H9 (cell line): Measurements from ENCODE around the gene CREG2. TPM values are rescaled to one million over a fixed set of nuclear protein-coding genes. Genes with fewer than 3 reads are reported as not detected.

Experiments
- DNase-seq: peaks from one replicate; pipeline ENCODE4 v3.0.0-alpha.2; 2017
- H2AFZ ChIP-seq: one replicate; pipeline ENCODE4 v1.6.1; 2013; ENCODE audit warnings: mild to moderate bottlenecking, low read length, control low read depth, moderate library complexity
- H2AK5ac ChIP-seq: 2 replicates; pipeline ENCODE4 v1.6.1; 2013; ENCODE audit warnings: low read length, control low read depth, mixed read lengths; ENCODE audit not compliant: insufficient read length
- H2BK120ac ChIP-seq: one replicate; pipeline ENCODE4 v1.6.1; 2013; ENCODE audit warnings: low read depth, mild to moderate bottlenecking, low read length, control low read depth, inconsistent platforms; ENCODE audit not compliant: poor library complexity, severe bottlenecking
- H2BK12ac ChIP-seq: 2 replicates; pipeline ENCODE4 v1.6.1; 2013; ENCODE audit warnings: low read length, control low read depth, mixed read lengths, low read depth; ENCODE audit not compliant: insufficient read length
- H2BK15ac ChIP-seq: 2 replicates; pipeline ENCODE4 v1.6.1; 2013; ENCODE audit warnings: low read depth, low read length, control low read depth
- H2BK20ac ChIP-seq: one replicate; pipeline ENCODE4 v1.6.1; 2013; ENCODE audit warnings: low read depth, mild to moderate bottlenecking, low read length, control low read depth, inconsistent platforms; ENCODE audit not compliant: poor library complexity, severe bottlenecking
- H2BK5ac ChIP-seq: 2 replicates; pipeline ENCODE4 v1.6.1; 2013; ENCODE audit warnings: low read length, control low read depth, mixed read lengths; ENCODE audit not compliant: insufficient read length
- H3K14ac ChIP-seq: 2 replicates; pipeline ENCODE4 v1.6.1; 2013; ENCODE audit warnings: low read length, control low read depth; ENCODE audit not compliant: insufficient read depth
- H3K18ac ChIP-seq: 2 replicates; pipeline ENCODE4 v1.6.1; 2013; ENCODE audit warnings: low read depth, mild to moderate bottlenecking, mixed read lengths, low read length, control low read depth; ENCODE audit not compliant: insufficient read length
- H3K23ac ChIP-seq: 2 replicates; pipeline ENCODE4 v1.6.1; 2013; ENCODE audit warnings: low read length, control low read depth, mixed read lengths, low read depth; ENCODE audit not compliant: insufficient read length
- H3K23me2 ChIP-seq: 2 replicates; pipeline ENCODE4 v1.6.1; 2013; ENCODE audit warnings: low read depth, mild to moderate bottlenecking, mixed read lengths, low read length, control low read depth; ENCODE audit not compliant: insufficient read length, poor library complexity, severe bottlenecking
- H3K27ac ChIP-seq: 2 replicates; pipeline ENCODE4 v1.5.1; 2013; ENCODE audit warnings: low read length, control low read depth, mixed read lengths, low read depth; ENCODE audit not compliant: insufficient read length
- H3K27me3 ChIP-seq: 2 replicates; pipeline ENCODE4 v1.6.1; 2013; ENCODE audit warnings: low read length, control low read depth, inconsistent platforms; ENCODE audit not compliant: insufficient read depth
- H3K4ac ChIP-seq: 2 replicates; pipeline ENCODE4 v1.6.1; 2013; ENCODE audit warnings: low read depth, mild to moderate bottlenecking, control low read depth, inconsistent platforms, low read length, moderate library complexity
- H3K4me1 ChIP-seq: 2 replicates; pipeline ENCODE4 v1.6.1; 2013; ENCODE audit warnings: low read length, control low read depth, inconsistent platforms; ENCODE audit not compliant: insufficient read depth
- H3K4me2 ChIP-seq: 2 replicates; pipeline ENCODE4 v1.6.1; 2013; ENCODE audit warnings: low read length, control low read depth, mixed read lengths; ENCODE audit not compliant: insufficient read length, insufficient read depth
- H3K56ac ChIP-seq: 2 replicates; pipeline ENCODE4 v1.6.1; 2013; ENCODE audit warnings: low read depth, mild to moderate bottlenecking, mixed read lengths, low read length, control low read depth; ENCODE audit not compliant: insufficient read length
- H3K79me1 ChIP-seq: 2 replicates; pipeline ENCODE4 v1.6.1; 2013; ENCODE audit warnings: low read depth, mild to moderate bottlenecking, moderate library complexity, low read length, control low read depth, inconsistent platforms; ENCODE audit not compliant: insufficient read depth, poor library complexity, severe bottlenecking
- H3K79me2 ChIP-seq: 2 replicates; pipeline ENCODE4 v1.6.1; 2013; ENCODE audit warnings: low read length, control low read depth, inconsistent platforms; ENCODE audit not compliant: insufficient read depth
- H3K9ac ChIP-seq: 2 replicates; pipeline ENCODE4 v1.6.1; 2013; ENCODE audit warnings: low read length, control low read depth, mixed read lengths; ENCODE audit not compliant: insufficient read length; ENCODE audit errors: extremely low read depth
- H3K9me3 ChIP-seq: one replicate; pipeline ENCODE4 v1.6.1; 2013; ENCODE audit warnings: low read depth, low read length, inconsistent platforms; ENCODE audit not compliant: control insufficient read depth
- H3T11ph ChIP-seq: one replicate; pipeline ENCODE4 v1.6.1; 2013; ENCODE audit warnings: mild to moderate bottlenecking, low read length, control low read depth, inconsistent platforms
- H4K20me1 ChIP-seq: one replicate; pipeline ENCODE4 v1.6.1; 2013; ENCODE audit not compliant: control insufficient read depth, insufficient read length, insufficient read depth
- H4K5ac ChIP-seq: 2 replicates; pipeline ENCODE4 v1.6.1; 2013; ENCODE audit warnings: low read depth, mild to moderate bottlenecking, mixed read lengths, low read length, control low read depth; ENCODE audit not compliant: insufficient read length
- H4K8ac ChIP-seq: replicated peaks from 2 replicates; pipeline ENCODE4 v1.6.1; 2013; ENCODE audit warnings: low read length, control low read depth, mixed read lengths, low read depth; ENCODE audit not compliant: insufficient read length
- H4K91ac ChIP-seq: 2 replicates; pipeline ENCODE4 v1.6.1; 2013; ENCODE audit warnings: low read depth, mild to moderate bottlenecking, moderate library complexity, mixed read lengths, low read length, control low read depth; ENCODE audit not compliant: insufficient read length
- H3K27ac Mint-ChIP-seq, 3 experiments: 2 replicates in 2 of 3; 3 replicates in 1 of 3; pipeline ENCODE4 v1.8.0; 2020 to 2021; ENCODE audit warnings: mixed read lengths in 3 of 3, mild to moderate bottlenecking in 1 of 3, moderate library complexity in 1 of 3
- H3K27me3 Mint-ChIP-seq: 2 replicates; pipeline ENCODE4 v1.8.0; 2021; ENCODE audit warnings: low read depth, mild to moderate bottlenecking, moderate library complexity, mixed read lengths
- H3K36me3 Mint-ChIP-seq, 3 experiments: 2 replicates in 2 of 3; 3 replicates in 1 of 3; pipeline ENCODE4 v1.8.0; 2020 to 2021; ENCODE audit warnings: low read depth in 3 of 3, mixed read lengths in 3 of 3; ENCODE audit not compliant: insufficient read depth in 1 of 3
- H3K4me1 Mint-ChIP-seq, 2 experiments: 2 replicates each; pipeline ENCODE4 v1.8.0; 2020; ENCODE audit warnings: mixed read lengths in 2 of 2
- H3K4me3 Mint-ChIP-seq, 2 experiments: 2 replicates in 1 of 2; 3 replicates in 1 of 2; pipeline ENCODE4 v1.8.0; 2020 to 2021; ENCODE audit warnings: mild to moderate bottlenecking in 2 of 2, mixed read lengths in 2 of 2, moderate library complexity in 1 of 2
- H3K9me3 Mint-ChIP-seq, 2 experiments: 2 replicates in 1 of 2; 3 replicates in 1 of 2; pipeline ENCODE4 v1.8.0; 2020; ENCODE audit warnings: mild to moderate bottlenecking in 2 of 2, mixed read lengths in 2 of 2, moderate library complexity in 1 of 2
- WGBS: extraction: QIAGEN DNeasy Blood & Tissue Kit; methylation state at CpG from one replicate; pipeline ENCODE4 v1.1.7; 2013; ENCODE audit warnings: missing lambda C conversion rate, low lambda C conversion rate, mixed read lengths; ENCODE audit not compliant: insufficient read length; ENCODE audit errors: extremely low coverage; 5-methylcytosine and 5-hydroxymethylcytosine counted together
- total RNA-seq: library from RNA; stranded (reverse); gene quantifications from 2 replicates; pipeline ENCODE4 v1.2.1, GENCODE V29; 2021
- TF ChIP-seq, protein P1 (sequence below): fragments of 200-600 bp; sonication (generic); conservative IDR thresholded peaks from 3 replicates; pipeline ENCODE4 v1.8.0; 2021; ENCODE audit warnings: antibody characterized with exemption, mild to moderate bottlenecking

The CREG2 gene
- total RNA-seq, 1 experiment from 2014 or later, result 0.77 TPM

- H3K27me3 ChIP-seq, result no peaks in the 10 kb centered on the region
- H3K9ac ChIP-seq, result no peak overlapping the region
- H3K4me1 ChIP-seq, result peaks cover 3% of the 10 kb centered on the region; the same call in 1 of the 2 replicates
- H3K4me2 ChIP-seq, result no peak overlapping the region
- H3K56ac ChIP-seq, result no peak overlapping the region
- no peak overlapping the region for H3K4me3 Mint-ChIP-seq
- no peak overlapping the region for H3K4ac ChIP-seq
- no peak overlapping the region for H3T11ph ChIP-seq
- no peak overlapping the region for H2BK15ac ChIP-seq
- no peak overlapping the region for H2BK20ac ChIP-seq
- H3K9me3 Mint-ChIP-seq, result no peaks in the 10 kb centered on the region
- TF ChIP-seq, protein P1, sequence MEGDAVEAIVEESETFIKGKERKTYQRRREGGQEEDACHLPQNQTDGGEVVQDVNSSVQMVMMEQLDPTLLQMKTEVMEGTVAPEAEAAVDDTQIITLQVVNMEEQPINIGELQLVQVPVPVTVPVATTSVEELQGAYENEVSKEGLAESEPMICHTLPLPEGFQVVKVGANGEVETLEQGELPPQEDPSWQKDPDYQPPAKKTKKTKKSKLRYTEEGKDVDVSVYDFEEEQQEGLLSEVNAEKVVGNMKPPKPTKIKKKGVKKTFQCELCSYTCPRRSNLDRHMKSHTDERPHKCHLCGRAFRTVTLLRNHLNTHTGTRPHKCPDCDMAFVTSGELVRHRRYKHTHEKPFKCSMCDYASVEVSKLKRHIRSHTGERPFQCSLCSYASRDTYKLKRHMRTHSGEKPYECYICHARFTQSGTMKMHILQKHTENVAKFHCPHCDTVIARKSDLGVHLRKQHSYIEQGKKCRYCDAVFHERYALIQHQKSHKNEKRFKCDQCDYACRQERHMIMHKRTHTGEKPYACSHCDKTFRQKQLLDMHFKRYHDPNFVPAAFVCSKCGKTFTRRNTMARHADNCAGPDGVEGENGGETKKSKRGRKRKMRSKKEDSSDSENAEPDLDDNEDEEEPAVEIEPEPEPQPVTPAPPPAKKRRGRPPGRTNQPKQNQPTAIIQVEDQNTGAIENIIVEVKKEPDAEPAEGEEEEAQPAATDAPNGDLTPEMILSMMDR, result no peak
- no peaks in the 10 kb centered on the region for H3K9me3 ChIP-seq
- no peaks in the 10 kb centered on the region for H3K79me2 ChIP-seq
- no peaks in the 10 kb centered on the region for H4K20me1 ChIP-seq
- peaks cover 30% of the 10 kb centered on the region in 2 experiments for H3K4me1 Mint-ChIP-seq
- H3K79me1 ChIP-seq, result no peaks in the 10 kb centered on the region
- no peak overlapping the region for H3K27ac Mint-ChIP-seq
- no peak overlapping the region for H3K23ac ChIP-seq
- no peak overlapping the region for H2AFZ ChIP-seq
- H4K5ac ChIP-seq, result no peak overlapping the region
- no peak for DNase-seq
- no peak overlapping the region for H4K8ac ChIP-seq
- no peak overlapping the region for H3K18ac ChIP-seq
- no peak overlapping the region for H2AK5ac ChIP-seq
- H3K14ac ChIP-seq, result no peak overlapping the region
- H2BK5ac ChIP-seq, result no peak overlapping the region
- peaks cover 2% of the 10 kb centered on the region; the same call in 1 of the 2 replicates for H3K27me3 Mint-ChIP-seq
- WGBS, result no CpG with 5 or more reads among the region's 3 CpGs
- H3K23me2 ChIP-seq, result no peaks in the 10 kb centered on the region
- no peaks in the 10 kb centered on the region for H3K36me3 Mint-ChIP-seq
- H4K91ac ChIP-seq, result no peak overlapping the region
- no peak overlapping the region for H3K27ac ChIP-seq
- H2BK12ac ChIP-seq, result no peak overlapping the region
- no peak overlapping the region for H2BK120ac ChIP-seq
These were observed 25.0 kb downstream of the CREG2 start for GRCh38 chr2:101362316-101362715.
